T-helper 9 cell (primary cell): ENCODE results near the gene GDI2.
A peak's percentile ranks its signal among the peaks of the same experiment; 100 is the strongest.
"Not testable (repeated sequence)": the region's sequence is repeated elsewhere in the genome, so short reads cannot be mapped to it uniquely, and the experiment has no call there.

Source experiments
- DNase-seq: peaks from one replicate; pipeline ENCODE4 v3.0.0-alpha.2; 2020
- total RNA-seq, 2 donors: gene quantifications; one replicate each; lab custom pipeline; 2026; lab: John Stamatoyannopoulos, UW

The GDI2 gene
- 184 to 322 reads per million in 2 donors for total RNA-seq

DNA sequence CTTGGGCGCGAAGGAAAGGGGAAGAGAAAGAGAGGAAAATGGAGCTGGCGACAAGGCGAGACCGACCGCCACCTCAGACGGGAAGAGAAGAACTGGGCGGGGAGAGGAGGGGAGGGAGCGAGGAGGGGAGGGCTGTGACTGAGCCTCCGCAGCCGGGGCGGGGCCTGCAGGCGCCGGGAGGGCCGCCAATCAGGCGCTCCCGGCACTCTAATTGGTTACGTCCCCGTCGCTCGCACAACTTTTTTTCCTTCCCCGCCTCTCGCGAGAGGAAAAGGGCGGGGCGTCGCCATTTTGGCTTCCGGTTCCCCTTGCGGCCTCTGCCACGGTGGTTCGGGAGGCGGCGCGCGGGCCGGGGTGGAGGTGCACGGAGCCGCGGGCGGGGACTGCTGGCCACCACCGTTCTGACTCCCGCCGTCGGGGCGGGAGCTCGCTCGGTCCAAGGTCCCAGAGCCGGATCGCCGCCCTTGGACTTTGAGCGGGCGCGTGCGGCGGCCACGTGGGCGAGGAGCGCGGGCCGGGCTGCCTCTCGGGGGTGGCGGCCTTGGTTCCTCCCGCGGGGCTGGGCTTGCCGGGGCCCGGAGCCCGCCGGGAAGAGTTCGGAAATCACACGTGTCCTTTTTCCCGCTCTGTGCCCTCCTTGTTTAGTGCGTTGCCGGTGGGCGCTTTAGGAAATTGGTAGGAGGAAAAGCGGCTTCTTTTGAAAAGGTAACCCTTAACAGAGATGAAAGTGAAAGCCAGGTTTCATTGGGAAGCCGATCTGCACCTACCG, at the start of gene GDI2:
Gene GDI2, minus strand, starts transcription at position 94 of the 769 bp plus-strand sequence. CDS start 176 bp downstream, outside the sequence.
- DNase-seq = peak; percentile 94

DNA sequence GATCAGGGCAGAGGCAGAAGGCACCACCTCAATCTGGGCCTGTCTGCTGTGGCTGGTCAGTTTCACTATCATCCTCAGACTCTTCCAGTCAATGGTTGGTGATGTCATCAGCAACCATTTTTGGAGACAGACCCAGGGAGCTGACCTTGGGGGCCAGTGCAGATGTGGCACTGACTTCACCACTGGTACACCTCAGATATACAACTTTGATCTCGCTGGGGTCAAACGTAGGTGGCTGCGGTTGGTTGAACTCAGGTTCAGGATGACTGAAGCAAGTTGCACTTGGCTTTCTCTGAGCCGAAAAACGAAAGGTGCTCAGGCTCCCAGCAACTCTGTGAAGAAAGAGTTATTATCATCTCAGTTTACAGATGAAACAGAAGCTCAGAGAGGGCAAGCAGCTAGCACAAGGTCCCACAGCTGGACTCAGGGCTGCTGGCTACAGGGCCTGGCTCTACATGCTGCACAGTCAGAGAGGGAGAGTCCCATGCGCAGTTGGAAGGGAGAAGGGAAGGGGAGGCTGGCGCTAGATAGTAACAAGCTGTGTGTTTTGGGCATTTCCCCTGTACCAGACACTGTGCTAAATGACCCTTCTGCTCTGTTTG, 49.2 kb upstream of the GDI2 start:
- no peak for DNase-seq

DNA sequence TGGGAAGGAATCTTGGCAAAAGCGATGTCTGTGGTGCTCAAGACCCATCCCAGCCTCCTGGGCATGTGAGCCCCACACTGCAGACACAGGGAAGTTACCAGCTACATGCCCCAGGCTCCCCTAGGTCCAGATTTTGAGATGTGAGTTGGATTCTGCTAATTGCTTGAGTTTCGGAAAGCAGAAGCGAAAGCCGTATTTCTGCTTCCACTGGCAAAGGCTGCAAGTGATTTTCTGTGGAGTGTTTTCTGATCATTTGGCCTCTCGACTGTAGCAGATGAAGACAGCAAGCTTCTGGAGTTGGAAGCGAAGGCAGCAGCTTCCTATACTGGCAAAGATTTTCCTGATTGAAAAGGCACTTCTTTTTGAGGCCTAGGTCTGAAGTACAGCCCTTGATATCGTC, 46.8 kb upstream of the GDI2 start:
- no peak for DNase-seq

DNA sequence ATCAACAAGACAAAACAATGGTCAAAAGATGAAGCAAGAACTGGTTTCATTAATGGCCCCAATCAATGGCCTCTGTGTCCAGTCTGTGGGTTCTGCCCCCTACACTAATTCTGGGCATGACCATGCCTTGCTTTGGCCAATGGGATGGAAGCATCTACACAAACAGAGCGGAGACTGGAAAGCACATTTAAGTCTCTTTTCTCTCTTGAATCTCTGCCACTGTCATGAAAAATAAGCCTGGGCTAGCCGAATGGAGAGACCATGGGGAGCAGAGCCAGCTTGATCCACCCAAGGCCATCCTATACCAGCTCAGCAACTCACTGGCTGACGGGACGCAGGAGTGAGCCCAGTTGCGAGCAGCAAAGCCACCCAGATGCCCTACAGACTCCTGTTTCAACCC, 45.6 kb upstream of the GDI2 start:
- no peak for DNase-seq

DNA sequence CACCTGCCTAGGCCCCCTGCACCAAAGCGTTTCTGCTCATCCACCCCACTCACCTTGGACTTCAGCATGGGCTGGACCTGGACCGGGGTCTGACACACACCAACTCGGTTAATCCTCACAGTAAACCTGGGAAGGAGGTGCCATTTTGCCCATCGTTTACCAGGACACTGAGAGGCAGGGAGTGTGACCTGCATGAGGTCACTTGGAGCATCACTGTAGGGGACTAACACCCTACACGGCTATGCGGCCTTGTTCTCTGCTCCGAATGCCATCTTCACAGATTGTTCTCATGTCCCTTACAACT, 43.4 kb upstream of the GDI2 start:
- DNase-seq = no peak

DNA sequence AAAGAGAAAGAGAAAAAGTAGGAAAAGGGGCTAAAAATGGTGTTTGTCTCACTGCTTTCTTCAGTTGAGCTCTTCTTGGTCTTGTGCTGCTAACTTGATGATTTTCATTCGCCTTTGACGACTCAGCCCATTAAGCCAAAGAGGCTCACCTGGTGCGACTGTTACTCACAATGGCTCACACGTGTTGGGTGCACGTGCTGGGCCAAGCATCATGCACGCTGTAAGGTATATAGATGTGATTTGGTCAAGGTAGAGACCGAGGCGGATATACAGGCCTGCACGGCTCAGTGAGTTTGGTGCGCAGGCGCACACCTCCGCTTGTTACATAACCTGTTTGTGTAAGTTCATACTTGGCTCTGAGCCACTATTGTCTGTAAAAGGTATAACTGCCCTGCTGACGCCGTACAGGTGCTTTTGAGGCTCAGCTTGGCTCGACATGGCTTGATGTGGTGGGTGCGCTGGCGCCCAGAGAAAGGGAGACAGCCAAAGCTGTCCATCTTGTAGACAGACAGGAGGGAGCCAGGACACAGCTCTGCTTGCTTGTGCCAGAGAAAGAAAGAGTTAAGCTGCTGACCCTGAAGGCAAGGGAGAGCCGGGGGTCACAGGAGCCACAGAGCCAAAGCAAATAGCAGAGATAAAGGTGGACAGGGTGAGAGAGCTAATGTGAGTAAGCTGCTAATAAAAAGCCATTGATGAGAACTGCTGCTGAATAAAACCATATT, 42.9 kb upstream of the GDI2 start:
- DNase-seq = no peak

DNA sequence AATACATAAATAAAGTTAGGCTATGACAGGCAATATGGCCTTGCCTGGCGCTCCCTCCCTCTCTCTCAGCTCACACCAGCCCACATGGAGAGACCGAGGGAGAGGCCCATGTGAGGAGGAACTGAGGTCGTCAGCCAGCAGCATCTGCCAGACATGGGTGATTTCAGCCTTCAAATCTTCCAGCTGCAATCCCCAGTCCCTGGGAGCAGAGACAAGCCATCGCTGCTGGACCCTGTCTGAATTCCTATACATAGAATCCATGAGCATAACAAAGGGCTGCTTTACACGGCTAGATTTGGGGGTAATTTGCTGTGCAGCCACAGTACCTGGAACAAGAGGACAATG, 40.9 kb upstream of the GDI2 start:
- DNase-seq = no peak

DNA sequence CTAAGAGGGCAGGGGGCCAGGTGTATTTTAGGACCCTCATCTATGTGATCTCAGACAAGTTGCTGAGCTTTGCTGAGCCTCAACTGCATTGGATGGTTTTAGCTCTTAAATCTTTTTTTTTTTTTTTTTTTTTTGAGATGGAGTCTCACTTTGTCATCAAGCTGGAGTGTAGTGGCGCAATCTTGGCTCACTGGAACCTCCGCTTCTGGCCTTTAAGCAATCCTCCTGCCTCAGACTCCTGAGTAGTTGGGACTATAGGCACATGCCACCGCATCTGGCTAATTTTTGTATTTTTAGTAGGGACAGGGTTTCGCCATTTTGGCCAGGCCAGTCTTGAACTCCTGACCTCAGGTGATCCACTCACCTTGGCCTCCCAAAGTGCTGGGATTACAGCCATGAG, 33.4 kb upstream of the GDI2 start:
- not testable (repeated sequence) for DNase-seq

DNA sequence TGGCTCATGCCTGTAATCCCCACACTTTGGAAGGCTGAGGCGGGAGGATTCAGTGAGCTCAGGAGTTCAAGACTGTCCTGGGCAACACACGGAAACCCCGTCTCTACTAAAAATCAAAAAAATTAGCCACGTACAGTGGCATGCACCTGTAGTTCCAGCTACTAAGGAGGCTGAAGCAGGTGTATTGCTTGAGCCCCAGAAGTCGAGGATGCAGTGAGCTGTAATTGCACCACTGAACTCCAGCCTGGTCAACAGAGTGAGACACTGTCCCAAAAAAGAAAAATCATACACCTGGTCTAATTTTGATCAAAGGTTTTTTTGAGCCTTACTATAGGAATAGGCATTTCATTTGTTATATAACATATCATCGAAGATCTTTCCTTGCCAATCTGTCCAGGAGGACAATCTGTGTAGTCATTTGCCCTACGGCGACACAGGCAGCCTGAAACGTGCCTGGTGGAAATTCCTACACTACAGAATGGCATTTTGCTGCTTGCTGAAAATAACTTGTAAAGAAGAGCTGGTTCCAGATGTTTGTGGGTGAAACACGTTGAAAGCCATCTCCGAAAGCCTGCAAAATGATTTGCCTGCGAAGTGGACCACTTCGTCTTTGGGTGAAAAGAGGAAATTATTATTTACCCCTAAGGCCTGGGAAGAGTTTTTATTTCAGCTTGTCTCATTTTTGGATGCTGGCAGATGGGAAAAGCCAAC, 31.3 kb upstream of the GDI2 start:
- DNase-seq = no peak

DNA sequence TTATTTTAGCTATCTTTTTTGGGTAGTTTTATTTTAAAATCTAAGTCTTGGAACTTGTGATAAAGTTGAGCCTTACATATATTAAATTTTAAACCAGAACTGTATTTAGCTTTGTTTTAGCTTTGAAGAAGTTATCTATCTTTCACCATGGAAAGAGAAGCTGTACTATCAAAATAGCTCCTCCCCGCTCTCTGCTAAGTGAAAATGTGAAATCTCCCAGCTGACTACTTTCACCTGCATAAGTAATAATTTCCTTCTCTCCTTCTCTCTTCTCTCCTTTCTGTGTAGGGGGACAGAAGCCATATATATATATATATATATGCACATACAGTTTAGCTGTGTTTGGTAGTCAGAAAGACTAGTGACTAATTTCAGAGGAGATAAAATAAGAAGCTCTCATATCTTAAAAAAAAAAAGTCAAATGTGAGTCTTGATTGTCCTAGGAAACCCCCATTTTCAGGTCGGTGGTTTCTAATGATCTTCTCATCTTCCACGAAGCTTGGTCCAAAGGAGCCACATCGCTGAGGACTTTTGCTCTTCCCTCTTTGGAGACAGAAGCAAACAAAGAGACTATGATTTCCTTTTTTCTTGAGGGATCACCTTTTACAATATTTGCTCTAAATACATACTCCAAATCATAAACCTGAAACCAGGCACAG, 30.6 kb upstream of the GDI2 start:
- no peak for DNase-seq

DNA sequence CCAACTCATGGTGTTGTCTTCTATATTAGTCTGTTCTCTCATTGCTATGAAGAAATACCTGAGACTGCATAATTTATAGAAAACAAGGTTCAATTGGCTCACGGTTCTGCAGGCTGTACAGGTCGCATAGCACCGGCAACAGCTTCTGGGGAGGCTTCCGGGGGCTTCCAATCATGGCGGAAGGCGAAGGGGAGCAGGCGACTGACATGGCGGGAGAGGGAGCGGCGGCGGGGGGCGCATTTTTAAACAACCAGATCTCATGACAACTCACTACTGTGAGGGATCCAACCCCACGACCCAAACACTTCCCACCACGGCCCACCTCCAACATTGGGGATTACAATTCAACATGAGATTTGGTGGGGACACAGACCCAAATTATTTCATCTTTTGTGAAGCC, 28.7 kb upstream of the GDI2 start:
- no peak for DNase-seq

DNA sequence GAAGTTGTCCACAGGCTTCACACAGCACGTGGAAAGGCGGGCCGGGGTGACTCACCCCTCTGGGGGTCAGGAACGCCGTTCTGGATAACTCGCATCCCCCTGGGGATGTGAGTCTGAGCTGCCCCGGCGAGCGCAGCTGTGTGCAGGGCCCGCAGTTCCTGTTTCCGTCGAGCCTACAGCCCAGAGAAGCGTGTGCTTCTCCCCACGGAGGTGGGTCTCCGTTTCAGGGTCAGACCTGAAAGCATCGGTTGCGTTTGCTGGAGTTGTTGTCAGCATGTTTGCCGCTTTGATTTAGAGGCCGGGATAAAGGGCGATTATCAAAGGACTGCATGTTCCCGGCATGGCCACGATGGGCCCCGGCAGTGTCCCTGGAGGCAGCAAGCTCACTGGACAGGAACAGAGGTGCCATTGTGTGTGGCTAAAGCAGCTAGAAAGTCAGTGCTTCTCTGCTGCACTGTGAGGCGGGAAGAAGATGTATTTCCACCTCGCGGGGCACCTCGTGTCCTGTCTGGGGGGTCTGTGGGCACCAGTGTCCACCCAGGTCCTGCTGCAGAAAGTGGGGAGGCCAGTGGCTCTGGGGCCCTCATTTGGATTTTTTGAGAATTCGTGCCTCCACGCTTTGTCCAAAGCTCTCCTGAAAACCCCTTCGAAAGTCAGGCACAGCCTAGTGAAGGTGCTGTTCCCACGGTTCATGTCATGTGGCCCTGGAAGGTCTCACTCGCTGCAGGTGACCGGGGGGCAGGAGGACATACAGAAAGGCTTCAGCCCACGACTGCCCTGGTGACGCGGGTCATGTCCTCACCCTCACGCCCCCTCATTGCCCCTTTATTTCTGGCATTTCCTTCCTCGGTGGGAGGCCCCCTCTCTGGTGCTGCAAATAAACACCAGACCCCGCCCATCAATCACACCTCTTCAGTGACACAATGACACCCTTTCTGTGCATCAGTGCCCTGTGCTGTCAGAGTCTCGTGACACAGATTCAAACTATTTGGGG, 27.4 kb upstream of the GDI2 start:
- DNase-seq = no peak

DNA sequence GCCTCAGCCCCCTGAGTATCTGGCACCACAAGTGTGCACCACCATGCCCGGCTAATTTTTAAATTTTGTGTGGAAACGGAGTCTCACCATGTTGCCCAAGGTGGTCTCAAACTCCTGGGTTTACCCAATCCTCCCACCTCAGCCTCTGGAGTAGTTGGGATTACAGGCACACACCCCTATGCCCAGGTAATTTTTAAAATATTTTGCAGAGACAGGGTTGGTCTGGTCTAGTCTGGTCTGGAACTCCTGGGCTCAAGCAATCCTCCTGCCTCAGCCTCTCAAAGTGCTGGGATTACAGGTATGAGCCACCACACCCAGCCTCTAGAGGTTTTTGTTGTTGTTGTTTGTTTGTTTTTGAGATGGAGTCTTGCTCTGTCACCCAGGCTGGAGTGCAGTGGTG, 22.9 kb upstream of the GDI2 start:
- DNase-seq = not testable (repeated sequence)

DNA sequence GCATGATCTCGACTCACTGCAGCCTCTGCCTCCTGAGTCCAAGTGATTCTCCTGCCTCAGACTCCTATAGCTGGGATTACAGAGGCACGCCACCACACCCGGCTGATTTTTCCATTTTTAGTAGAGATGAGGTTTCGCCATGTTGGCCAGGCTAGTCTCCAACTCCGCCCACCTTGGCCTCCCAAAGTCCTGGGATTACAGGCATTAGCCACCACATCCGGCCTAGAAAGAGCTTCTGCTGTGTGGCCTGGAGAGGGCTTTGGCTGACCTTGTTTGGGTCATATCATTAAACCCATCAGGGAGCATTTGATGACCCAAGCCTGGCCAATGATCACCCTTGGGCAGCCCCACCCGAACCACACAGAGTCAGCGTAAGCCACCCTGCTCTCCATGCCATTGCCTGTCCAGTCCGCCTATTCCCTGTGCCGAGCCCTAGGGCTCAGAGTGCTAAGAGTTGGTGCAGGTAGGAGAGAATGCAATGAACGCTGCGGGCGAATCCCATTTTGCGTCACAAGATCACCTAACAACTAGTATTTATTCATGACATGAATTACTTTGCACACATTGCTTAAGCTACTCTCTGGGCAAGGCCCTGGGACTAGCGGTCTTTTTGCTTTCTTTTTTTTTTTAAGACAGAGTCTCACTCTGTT, 22.3 kb upstream of the GDI2 start:
- no peak for DNase-seq

DNA sequence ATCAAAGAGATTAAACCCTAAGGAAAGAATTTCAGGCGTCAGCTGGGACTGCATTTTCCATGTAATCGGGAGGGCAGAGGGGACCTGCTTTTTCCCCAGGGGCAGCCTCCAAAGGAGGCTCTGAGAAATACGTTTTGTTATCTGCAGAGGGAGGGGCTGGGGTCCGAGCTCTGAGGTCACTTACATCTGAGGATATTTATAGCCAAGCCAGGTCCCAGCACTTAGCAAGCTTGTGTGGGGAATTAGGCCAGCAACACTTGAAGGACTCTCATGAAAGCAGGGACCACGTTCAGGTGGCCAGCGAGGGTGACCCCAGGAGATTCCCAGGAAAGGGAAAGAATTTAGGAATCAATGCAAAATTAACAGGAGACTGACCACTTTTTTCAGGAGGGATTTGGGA, 20.6 kb upstream of the GDI2 start:
- DNase-seq = no peak

DNA sequence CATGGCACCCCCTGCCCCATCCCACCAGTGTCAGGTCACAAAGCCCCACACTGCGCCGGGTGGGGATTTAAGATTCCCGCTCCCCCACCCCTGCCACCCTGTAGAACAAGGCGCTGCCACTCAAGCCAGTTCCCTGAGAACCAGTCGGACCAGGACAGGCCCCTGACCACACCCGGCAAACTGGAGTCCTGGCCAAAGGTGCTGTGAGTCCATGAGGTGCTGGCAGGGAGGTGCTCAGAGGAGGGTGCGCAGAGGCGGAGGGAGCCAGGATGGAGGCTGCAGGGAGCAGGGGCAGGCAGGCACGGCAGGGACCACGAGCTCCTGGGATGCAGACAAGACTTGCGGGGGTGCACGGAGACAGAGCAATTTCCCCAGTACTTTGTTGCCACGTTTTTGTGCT, 19.7 kb upstream of the GDI2 start:
- DNase-seq = no peak

DNA sequence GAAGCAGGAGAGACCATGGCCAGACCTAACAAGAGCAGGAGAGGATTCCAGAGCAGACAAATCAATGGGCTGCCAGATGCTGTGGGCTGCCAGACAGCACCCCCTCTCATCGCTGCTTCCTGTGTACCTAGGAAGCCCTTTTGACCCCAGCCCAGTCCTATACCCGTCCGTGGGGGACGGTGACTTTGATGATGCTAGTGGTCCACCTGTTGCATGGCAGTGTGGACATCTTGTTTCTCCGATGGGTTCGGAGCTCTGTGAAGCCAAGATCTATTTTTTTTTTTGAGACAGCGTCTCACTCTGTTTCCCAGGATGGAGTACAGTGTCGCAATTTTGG, 18.2 kb upstream of the GDI2 start:
- DNase-seq = no peak

DNA sequence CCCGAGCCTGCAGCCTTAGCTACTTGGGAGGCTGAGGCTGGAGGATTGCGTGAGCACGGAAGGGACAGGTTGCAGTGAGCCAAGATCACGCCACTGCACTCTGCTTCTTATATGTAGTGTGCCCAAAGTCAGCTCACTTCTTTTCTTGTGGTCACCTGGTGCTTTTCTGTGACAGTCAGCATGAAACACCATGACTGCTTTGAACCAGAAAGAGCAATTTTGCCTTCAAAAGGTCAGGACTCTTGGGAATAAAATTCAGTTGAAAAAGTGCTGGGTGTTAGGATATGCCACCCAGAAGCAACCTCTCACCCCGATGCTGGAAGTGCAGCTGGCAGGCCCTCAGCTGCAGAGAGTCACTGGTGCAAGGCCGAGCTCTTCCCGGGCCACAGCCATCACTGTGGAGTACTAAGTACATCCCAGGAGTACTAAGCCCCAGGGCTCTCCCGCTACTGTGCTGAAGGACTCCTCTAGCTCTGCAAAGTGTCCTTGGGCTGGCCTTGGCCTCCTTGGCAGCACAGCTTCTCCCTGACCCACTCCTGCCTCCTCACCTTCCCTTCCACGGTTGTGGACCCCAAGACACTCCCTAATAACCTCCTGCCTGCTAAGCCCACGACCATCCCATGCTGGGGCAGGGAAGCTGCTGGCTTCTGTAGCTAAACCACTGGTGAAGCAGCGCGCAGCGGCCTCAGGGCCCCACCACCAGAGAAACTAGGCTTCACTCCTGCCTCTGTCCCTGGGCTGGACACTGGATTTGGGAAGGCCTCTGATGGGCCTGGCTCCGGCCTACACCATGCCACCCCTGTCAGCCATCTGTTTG, 17.6 kb upstream of the GDI2 start:
- no peak for DNase-seq

DNA sequence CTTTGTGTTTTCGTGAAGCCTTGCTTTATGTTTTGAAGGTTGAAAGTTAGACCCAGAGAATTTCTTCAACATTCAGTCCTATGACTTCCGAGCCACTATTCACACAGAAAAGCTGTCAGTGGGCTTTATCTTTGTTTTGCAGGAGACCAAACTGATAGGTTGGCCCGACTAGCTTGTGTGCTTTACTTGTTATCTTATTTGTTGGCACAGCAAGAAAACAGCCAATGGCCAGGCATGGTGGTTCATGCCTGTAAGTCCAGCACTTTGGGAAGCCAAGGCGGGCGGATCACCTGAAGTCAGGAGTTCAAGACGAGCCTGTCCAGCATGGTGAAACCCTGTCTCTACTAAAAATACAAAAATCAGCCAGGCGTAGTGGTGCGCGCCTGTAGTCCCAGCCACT, 16.0 kb upstream of the GDI2 start:
- no peak for DNase-seq

DNA sequence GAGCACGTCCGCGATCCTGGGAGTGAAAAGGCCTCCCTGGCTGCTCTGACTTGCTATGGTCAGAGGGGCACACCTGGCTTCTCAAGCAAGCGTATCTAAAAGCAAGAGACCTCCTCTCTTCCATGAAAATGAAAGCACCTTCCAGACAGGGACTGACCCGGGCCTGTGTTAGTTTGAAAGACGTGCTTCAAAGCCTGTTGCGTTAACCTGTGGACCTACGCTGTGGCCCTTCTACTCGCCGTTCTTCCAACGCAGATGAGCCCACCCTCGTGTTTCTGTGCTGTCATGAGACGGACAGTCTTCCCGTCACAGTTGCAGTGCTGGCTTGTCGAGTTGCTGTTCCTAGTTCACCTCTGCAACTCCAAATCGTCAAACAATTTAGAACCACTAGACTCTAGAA, 15.5 kb upstream of the GDI2 start:
- no peak for DNase-seq

DNA sequence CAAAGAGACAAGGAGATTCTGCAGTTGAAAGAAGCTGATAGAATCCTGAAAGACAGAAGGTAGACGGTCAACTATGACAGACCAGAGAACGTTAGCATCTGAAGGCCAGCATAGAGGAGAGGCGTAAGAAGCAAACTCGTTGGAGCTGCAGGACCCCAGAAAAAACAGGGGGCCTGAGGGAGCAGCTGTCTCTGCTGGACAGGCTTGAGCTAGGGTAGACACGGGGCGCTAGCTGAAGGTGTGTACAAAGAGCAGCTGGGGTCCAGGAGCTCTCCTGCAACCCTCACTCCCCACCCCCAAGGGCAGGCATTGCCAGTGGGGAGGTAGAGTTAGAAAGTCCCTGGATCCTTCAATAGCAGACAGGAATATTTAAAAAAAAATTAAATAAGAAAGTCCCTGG, 14.6 kb upstream of the GDI2 start:
- no peak for DNase-seq
